GM19193 (cell line): Measurements from ENCODE around the gene ETV5.

ENCODE experiments used
- POLR2A ChIP-seq: IDR thresholded peaks from 4 replicates; pipeline ENCODE4 v1.6.1; 2011; ENCODE audit not compliant: insufficient read depth, insufficient read length; ENCODE audit errors: extremely low read depth

Gene ETV5

GRCh38 chr3:186133980-186134379 is 25.1 kb upstream of the ETV5 start:
- no peak for TF ChIP-seq POLR2A

GRCh38 chr3:186132487-186132886 is 23.6 kb upstream of the ETV5 start:
- TF ChIP-seq POLR2A = no peak

- no peak for TF ChIP-seq POLR2A
These were observed 20.3 kb upstream of the ETV5 start for GRCh38 chr3:186129206-186129605.

GRCh38 chr3:186128158-186128557 is 19.3 kb upstream of the ETV5 start:
- no peak for TF ChIP-seq POLR2A

- TF ChIP-seq POLR2A = no peak
These were observed 18.6 kb upstream of the ETV5 start for GRCh38 chr3:186127463-186127862.

GRCh38 chr3:186125118-186125517 is 16.2 kb upstream of the ETV5 start:
- no peak for TF ChIP-seq POLR2A

- no peak for TF ChIP-seq POLR2A
These were observed 15.7 kb upstream of the ETV5 start for GRCh38 chr3:186124592-186124991.

GRCh38 chr3:186123012-186123411 is 14.1 kb upstream of the ETV5 start:
- TF ChIP-seq POLR2A = no peak

GRCh38 chr3:186121968-186122367 is 13.1 kb upstream of the ETV5 start:
- TF ChIP-seq POLR2A = no peak

- TF ChIP-seq POLR2A = no peak
These were observed 12.4 kb upstream of the ETV5 start for GRCh38 chr3:186121278-186121677.

- TF ChIP-seq POLR2A = no peak
These were observed 10.6 kb upstream of the ETV5 start for GRCh38 chr3:186119499-186119898.

- no peak for TF ChIP-seq POLR2A
These were observed 9.8 kb upstream of the ETV5 start for GRCh38 chr3:186118692-186119091.

GRCh38 chr3:186117521-186118134 is 8.7 kb upstream of the ETV5 start:
- no peak for TF ChIP-seq POLR2A

- no peak for TF ChIP-seq POLR2A
These were observed 6.5 kb upstream of the ETV5 start for GRCh38 chr3:186115239-186115996.

GRCh38 chr3:186110975-186111974 is 2.4 kb upstream of the ETV5 start:
- TF ChIP-seq POLR2A = no peak
